Stimulated activated memory B cell treated with anti-CD40 and anti-IgM and Interleukin-4, amounts not matched to agents 10 μg/mL and 1 μg/mL and 100 μg/mL, for 72 hours (primary cell): ENCODE data around the gene HELZ2.

ENCODE experiments used
- ATAC-seq: fragments of 150-1000 bp; cut with Tn5 transposase; 2 replicates; pipeline ENCODE4 v1.10.0; 2021
- H3K27ac Mint-ChIP-seq: one replicate; pipeline ENCODE4 v1.8.0; 2022; ENCODE audit warnings: mild to moderate bottlenecking, mixed read lengths
- H3K27me3 Mint-ChIP-seq: one replicate; pipeline ENCODE4 v1.8.0; 2022; ENCODE audit warnings: mixed read lengths
- H3K36me3 Mint-ChIP-seq: one replicate; pipeline ENCODE4 v1.8.0; 2022; ENCODE audit warnings: mixed read lengths
- H3K4me1 Mint-ChIP-seq: one replicate; pipeline ENCODE4 v1.8.0; 2022; ENCODE audit warnings: mixed read lengths
- H3K4me3 Mint-ChIP-seq: one replicate; pipeline ENCODE4 v1.8.0; 2022; ENCODE audit warnings: mild to moderate bottlenecking, moderate library complexity, mixed read lengths
- H3K9me3 Mint-ChIP-seq: one replicate; pipeline ENCODE4 v1.8.0; 2022; ENCODE audit warnings: mixed read lengths

Gene HELZ2

DNA sequence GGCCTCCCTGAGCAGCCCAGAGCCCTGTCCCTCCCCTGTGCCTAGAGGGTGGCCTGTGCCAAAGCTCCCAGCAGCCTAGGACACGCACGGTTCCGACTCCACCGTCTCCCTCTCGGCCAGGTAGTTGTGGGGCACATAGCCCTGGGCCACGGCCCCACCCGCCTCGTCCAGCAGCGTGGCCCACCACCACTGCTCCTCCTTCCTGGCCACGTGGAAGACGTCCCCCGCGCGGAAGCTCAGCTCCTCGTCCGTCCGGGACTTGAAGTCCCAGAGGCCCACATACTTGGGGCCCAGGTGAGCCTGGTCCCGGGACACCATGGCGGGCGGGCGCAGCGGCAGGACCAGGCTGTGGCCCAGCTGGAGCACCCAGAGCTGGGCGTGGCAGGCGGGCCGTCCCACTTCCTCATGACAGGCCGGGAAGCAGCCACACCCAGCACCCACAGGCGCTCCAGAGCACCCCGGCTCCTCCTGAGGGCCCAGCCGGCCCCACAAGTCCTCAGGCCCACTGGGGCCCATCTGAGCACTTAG is 37.0 kb downstream of the HELZ2 start, which contains the start of gene PTK6:
TSS of gene PTK6 (minus strand) at position 380 of the 528 bp plus-strand sequence. CDS start at position 318, 62 bp downstream.
- peaks cover 2% of the 10 kb centered on the region for H3K9me3 Mint-ChIP-seq
- peak within 1 kb of the TSS; percentile 70 for H3K4me3 Mint-ChIP-seq
- H3K4me1 Mint-ChIP-seq, result peaks cover 46% of the 10 kb centered on the region
- H3K27ac Mint-ChIP-seq, result peak within 1 kb of the TSS; percentile 60
- no peaks in the 10 kb centered on the region for H3K36me3 Mint-ChIP-seq
- peaks cover 27% of the 10 kb centered on the region for H3K27me3 Mint-ChIP-seq
- peak; percentile 9 for ATAC-seq

DNA sequence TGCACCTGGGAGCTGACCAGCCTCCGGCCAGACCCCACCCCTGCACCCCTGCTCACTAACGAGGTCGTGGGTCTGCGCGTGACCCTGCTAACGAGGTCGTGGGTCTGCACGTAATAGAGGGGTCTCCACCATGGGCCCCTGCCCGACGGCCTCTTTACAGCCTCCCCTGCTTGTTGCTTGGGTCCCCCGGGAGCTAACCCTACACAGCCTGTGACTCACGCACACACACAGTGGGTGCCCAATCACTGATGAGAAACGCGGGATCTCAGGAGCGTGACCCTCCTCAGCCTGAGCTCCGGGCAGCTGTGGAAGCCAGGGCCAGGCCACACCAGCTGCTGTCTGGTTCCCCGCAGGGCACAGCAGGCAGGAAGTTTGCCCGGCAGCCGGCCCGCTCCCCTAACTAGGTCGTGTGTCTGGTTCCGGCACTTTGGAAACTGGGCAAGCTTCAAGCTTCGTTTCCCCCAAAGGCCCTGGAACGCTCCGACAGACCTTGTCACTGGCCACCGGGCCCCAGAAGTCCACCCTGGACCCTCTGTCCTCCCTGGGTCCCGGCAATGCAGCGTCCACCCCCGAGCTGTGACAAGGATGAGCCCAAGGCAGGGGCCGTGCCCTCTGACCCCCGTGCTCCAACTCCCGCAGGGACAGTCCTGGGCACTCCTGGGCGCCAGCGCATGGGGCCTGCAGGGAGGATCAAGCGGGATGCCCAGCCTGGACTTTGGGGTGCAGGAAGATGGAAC is 37.6 kb downstream of the HELZ2 start:
- peaks cover 42% of the 10 kb centered on the region for H3K4me1 Mint-ChIP-seq
- H3K4me3 Mint-ChIP-seq, result peak overlapping the region; percentile 70
- no peaks in the 10 kb centered on the region for H3K36me3 Mint-ChIP-seq
- peaks cover 4% of the 10 kb centered on the region for H3K9me3 Mint-ChIP-seq
- H3K27ac Mint-ChIP-seq, result peak overlapping the region; percentile 60
- peaks cover 33% of the 10 kb centered on the region for H3K27me3 Mint-ChIP-seq
- ATAC-seq, result no peak

DNA sequence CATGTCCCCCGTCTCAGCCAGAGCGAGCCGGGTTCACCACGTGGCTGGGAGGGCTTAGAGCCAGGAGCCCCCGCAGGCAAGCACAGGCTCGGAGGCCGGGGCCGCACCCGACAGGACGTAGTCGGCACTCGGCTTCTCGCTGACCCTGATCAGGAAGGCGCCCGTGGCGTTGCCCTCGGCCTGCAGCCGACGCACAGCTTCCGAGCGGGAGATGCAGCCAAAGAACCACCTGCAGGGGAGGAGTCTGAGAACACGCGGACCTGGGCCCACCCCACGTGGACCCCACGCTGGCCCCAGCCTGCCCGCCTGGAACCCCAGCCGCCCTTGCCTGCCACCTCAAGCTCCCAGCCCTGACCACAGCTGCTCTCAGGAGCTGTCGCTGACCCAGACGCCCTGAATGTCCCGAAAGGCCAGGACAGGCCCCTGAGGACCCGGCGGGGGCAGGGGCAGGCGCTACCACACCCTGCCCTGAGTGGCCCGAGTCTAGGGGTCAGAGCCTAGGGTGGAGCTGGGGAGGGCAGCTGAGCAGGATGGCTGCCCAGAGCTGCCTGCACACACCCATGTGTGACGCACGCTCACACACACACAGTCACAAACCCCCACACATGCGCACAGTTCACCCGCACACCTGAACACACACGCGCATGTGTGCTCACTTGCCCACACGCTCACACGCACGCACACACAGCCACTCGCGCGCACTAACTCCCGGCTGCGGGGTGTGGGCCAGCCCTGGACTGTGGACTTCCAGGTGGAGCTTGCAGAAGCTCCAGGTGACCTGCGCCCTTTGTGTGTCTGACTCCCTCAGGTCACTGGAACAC is 39.0 kb downstream of the HELZ2 start:
- Mint-ChIP-seq H3K27me3 (peaks cover 36% of the 10 kb centered on the region), H3K9me3 (peaks cover 4% of the 10 kb centered on the region), H3K27ac (no peak overlapping the region), H3K4me3 (no peak overlapping the region), H3K36me3 (no peaks in the 10 kb centered on the region), H3K4me1 (peaks cover 37% of the 10 kb centered on the region)
- ATAC-seq, result no peak

DNA sequence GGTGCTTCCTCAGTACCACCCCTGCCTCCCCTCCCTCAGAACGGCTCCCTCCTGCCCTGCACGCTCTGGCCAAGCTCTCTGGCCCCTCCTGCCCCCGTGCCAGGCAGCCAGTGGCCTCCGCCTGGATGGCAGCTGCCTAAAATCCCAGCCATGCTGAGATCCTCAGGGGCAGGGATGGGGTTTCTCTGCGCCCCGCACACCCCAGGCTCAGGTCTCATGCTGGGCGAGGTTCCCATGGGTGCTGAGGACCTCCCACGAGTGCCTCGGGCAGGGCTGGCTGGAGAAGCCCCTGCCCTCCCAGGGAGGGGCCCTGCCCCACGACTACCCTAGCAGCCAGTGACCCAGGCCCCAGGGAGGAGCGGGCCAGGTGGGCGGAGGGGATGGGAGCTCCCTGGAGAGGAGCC is 39.6 kb downstream of the HELZ2 start:
- Mint-ChIP-seq H3K9me3 (peaks cover 4% of the 10 kb centered on the region), H3K36me3 (no peaks in the 10 kb centered on the region), H3K4me1 (peaks cover 33% of the 10 kb centered on the region), H3K4me3 (no peak overlapping the region), H3K27me3 (peaks cover 42% of the 10 kb centered on the region), H3K27ac (no peak overlapping the region)
- ATAC-seq, result no peak

DNA sequence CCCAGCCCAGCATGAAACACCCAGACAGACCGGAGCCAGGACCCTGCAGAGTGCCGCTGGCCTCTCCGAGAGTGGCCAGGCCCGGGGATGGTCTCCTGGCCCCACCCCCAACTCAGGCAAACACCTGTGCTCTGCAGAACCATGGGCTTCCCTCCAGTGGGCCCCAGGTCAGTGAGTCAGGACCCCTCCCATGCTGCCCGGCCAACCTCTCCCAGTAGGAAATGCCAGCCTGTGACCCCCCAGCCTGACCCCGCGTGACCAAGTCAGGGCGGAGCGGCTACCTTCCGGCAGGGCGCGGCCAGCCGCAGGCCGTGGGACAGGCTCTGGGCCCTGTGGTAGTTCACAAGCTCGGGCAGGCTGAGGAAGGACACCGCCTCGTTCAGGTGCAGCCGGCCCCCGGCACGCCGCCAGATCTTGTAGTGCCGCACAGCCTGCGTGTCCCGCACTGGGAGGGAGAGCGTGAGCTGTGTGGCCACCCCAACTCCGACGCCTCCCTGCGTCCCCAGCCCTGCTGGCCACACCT is 40.1 kb downstream of the HELZ2 start:
- H3K36me3 Mint-ChIP-seq, result no peaks in the 10 kb centered on the region
- ATAC-seq, result no peak
- peaks cover 46% of the 10 kb centered on the region for H3K27me3 Mint-ChIP-seq
- no peak overlapping the region for H3K27ac Mint-ChIP-seq
- peaks cover 4% of the 10 kb centered on the region for H3K9me3 Mint-ChIP-seq
- H3K4me3 Mint-ChIP-seq, result no peak overlapping the region
- H3K4me1 Mint-ChIP-seq, result peaks cover 31% of the 10 kb centered on the region

DNA sequence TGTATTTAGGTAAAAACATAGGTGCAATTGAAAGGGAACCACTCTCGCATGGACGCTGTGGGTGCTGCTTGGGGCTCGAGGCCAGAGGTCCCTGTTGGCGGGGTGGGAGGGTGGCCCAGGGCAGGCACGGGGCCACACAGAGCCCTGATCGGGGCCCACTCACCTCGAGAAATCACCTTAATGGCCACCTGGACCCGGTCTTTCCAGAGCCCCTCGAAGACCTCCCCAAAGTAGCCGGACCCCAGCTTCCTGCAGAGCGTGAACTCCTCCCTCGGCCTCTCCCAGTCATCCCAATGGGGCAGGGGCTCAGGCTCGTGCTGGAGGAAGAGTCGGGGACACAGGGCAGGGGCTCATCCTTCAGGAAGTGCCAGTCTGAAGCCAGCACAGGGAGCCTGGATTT is 40.7 kb downstream of the HELZ2 start:
- peaks cover 31% of the 10 kb centered on the region for H3K4me1 Mint-ChIP-seq
- peaks cover 51% of the 10 kb centered on the region for H3K27me3 Mint-ChIP-seq
- no peak overlapping the region for H3K4me3 Mint-ChIP-seq
- no peak overlapping the region for H3K27ac Mint-ChIP-seq
- no peaks in the 10 kb centered on the region for H3K36me3 Mint-ChIP-seq
- ATAC-seq, result no peak
- H3K9me3 Mint-ChIP-seq, result peaks cover 4% of the 10 kb centered on the region

DNA sequence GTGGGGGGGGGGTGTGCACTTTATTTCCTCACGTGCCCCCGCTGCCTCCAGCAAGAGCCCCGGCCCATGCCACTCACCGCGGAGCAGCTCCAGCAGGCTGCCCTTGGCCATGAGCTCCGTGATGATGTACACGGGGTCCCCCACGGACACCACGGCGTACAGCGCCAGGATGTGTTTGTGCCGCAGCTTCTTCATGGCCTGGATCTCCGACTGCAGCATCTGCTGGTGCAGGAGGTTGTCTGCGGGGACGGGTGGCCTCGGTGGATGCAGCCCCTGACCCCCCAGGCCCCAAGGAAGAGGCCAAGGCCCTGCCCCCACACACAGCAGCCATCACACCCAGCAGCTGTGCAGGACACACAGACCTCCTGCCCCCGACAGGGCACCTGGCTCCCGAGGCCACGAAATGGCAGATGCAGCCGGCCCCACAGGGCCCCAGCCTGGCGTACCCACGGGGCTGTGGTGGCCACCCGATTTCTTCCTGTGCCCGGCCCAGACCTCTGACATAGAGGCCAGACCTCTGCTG is 41.5 kb downstream of the HELZ2 start:
- Mint-ChIP-seq H3K4me3 (no peak overlapping the region), H3K36me3 (no peaks in the 10 kb centered on the region), H3K27ac (no peak overlapping the region), H3K27me3 (peaks cover 51% of the 10 kb centered on the region), H3K9me3 (peaks cover 4% of the 10 kb centered on the region), H3K4me1 (peaks cover 24% of the 10 kb centered on the region)
- no peak for ATAC-seq

DNA sequence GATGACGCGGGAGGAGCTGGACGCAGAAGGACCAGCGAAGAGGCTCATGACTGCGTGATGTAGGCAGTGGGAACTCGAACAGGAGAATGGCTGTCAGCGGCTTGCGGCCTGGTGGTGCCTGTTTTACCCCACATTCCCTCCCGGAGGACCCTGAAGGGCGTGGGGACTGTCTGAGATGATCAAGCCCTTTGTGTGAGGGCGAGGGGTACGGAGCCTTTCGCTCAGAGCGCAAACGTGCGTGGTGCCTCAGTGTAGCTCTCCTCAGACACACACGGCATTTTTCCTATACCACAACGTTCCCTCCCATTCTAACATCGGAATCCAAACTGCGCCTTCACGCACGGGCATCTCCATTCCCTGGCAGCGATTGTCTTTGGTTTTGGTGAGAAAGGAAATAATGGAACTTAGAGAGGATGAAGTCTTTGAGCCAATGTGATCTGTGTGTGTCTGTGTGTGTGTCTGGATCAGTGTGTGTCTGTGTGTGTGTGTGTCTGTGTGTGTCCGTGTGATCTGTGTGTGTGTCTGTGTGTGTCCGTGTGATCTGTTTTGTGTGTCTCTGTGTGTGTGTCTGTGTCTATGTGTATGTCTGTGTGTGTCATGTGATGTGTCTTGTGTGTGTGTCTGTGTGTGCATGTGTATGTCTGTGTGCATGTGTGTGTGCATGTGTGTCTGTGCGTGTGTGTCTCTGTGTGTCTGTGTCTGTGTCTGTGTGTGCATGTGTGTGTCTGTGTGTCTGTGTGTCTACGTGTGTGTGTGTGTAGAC is 42.2 kb downstream of the HELZ2 start:
- H3K9me3 Mint-ChIP-seq, result peaks cover 4% of the 10 kb centered on the region
- ATAC-seq, result no peak
- peaks cover 22% of the 10 kb centered on the region for H3K4me1 Mint-ChIP-seq
- H3K27ac Mint-ChIP-seq, result no peak overlapping the region
- H3K4me3 Mint-ChIP-seq, result no peak overlapping the region
- no peaks in the 10 kb centered on the region for H3K36me3 Mint-ChIP-seq
- peaks cover 51% of the 10 kb centered on the region for H3K27me3 Mint-ChIP-seq

DNA sequence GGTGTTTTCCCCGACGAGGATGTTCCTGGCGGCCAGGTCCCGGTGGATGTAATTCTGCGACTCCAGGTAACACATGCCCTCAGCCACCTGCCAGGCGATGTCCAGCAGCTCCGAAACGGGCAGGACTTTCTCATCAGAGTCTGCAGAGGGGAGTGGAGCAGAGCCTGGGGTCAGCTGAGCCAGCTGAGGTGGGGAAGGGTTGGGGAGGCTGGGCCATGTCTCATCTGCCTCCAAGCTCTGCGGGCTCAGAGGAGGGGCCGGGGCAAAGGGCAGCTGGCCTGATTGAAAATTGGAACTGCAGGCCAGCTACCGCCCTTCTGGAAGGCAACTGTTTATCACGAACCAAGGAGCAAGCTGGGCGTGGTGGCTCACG is 43.3 kb downstream of the HELZ2 start:
- peaks cover 4% of the 10 kb centered on the region for H3K9me3 Mint-ChIP-seq
- peaks cover 43% of the 10 kb centered on the region for H3K27me3 Mint-ChIP-seq
- no peak for ATAC-seq
- no peaks in the 10 kb centered on the region for H3K36me3 Mint-ChIP-seq
- H3K4me1 Mint-ChIP-seq, result peaks cover 21% of the 10 kb centered on the region
- H3K27ac Mint-ChIP-seq, result no peak overlapping the region
- H3K4me3 Mint-ChIP-seq, result no peak overlapping the region

DNA sequence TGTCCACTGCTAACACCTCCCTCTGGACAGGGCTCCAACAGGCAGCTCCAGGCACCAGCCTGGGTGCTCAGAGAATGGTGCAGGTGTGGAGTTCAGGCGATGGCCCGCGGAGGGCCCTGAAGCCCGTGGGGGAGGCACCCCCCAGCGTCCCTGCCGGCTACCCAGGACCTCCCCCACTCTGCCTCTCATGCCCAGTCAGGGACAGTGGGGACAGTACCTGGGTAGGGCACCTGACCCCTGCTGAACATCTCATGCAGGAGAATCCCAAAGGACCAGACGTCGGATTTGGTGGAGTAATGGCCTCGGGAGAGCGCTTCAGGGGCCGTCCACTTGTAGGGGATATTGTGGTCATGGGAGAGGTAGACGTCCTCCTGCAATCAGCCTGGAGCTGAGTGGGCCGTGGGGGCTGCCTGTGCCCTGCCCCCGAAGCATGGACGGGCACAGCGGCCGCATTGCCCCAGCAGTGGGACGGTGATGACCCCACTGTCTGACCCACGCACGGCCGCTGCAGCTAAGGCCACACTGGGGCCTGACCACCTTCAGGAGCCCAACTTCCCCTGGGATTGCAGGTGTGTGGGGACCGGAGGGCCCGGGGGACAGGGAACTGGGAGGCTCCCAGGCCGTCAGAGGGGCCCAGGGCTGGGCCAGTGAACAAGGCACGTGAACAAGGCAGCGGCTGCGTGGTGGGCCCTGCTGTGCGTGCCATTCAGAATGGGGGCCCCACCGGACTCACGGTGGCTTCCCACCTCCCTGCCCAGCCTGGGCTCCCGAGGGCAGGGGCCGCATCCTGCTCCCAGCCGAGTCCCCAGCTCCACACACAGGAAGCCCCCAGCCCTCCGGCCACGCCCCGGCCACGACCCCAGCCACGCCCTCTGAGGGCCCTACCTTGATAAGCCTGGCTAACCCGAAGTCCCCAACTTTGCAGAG is 43.9 kb downstream of the HELZ2 start:
- H3K36me3 Mint-ChIP-seq, result no peaks in the 10 kb centered on the region
- H3K4me3 Mint-ChIP-seq, result no peak overlapping the region
- no peak for ATAC-seq
- peaks cover 43% of the 10 kb centered on the region for H3K27me3 Mint-ChIP-seq
- H3K4me1 Mint-ChIP-seq, result peaks cover 25% of the 10 kb centered on the region
- H3K27ac Mint-ChIP-seq, result no peak overlapping the region
- H3K9me3 Mint-ChIP-seq, result peaks cover 4% of the 10 kb centered on the region

DNA sequence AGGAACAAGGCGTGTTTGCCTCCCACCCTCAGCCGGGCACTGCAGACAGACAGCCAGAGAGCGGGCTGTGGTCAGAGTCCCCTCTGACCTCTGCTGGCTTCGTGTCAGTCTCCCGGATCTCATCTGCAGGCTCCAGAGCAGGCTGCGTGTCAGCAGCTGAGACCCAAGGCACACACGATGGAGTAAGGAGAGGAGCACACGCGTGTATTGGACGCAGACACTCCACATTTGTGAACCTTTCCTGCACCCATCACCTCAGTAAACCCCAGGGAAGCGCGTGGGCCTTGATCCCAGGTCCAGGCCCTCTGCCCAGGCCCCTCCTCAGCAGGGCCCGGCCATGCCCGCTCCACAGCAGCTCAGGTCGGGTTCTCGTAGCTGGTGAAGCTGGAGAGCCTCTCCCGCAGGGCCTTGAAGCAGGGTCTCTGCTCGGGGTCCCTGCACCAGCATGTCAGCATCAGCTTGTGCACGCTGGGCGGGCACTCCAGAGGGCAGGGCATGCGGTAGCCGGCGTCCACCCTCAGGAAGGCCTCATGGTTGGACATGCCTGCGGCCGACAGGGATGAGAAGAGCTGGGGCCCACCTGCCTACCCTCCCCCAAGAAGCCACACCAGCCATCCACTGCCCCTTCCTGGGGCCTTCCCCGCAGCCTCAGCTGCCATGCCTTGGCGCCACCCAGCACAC is 44.7 kb downstream of the HELZ2 start:
- H3K4me1 Mint-ChIP-seq, result peaks cover 32% of the 10 kb centered on the region
- no peak overlapping the region for H3K27ac Mint-ChIP-seq
- ATAC-seq, result no peak
- H3K9me3 Mint-ChIP-seq, result peaks cover 4% of the 10 kb centered on the region
- H3K36me3 Mint-ChIP-seq, result no peaks in the 10 kb centered on the region
- peaks cover 43% of the 10 kb centered on the region for H3K27me3 Mint-ChIP-seq
- H3K4me3 Mint-ChIP-seq, result no peak overlapping the region

DNA sequence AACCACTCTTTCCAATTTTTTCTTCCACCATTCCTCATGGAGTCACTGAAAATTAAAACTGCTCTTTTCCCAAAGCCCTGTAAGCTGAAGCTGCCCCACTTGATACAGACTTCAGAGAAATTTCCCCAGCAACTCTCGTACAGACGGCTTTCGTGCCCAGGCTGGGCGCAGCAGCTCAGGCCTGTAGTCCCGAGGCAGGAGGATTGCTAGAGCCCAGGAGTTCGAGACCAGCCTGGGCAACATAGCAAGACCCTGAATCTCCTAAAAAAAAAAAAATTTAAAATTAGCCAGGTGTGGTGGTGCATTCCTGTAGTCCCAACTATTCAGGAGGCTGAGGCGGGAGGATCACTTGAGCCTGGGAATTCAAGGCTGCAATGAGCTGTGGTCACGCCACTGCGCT is 46.9 kb downstream of the HELZ2 start:
- Mint-ChIP-seq H3K36me3 (peaks cover 19% of the 10 kb centered on the region), H3K27ac (no peak overlapping the region), H3K4me1 (peaks cover 44% of the 10 kb centered on the region), H3K27me3 (peaks cover 25% of the 10 kb centered on the region), H3K9me3 (peaks cover 8% of the 10 kb centered on the region), H3K4me3 (no peak overlapping the region)
- ATAC-seq, result no peak

DNA sequence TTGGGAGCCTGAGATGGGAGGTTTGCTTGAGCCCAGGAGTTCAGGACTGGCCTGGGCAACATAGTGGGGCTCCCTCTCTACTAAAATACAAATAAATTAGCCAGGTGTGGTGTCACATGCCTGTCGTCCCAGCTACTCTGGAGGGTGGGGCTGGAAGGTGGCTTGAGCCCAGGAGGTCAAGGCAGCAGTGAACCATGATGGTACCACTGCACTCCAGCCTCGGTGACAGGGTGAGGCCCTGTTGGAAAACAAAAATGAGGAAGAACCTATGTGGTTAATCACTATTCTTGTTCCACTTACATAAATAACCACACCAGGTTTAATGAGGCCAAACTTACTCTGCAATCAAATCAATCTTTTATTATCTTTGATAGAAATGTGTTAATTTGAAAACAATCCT is 48.1 kb downstream of the HELZ2 start:
- peaks cover 18% of the 10 kb centered on the region for H3K27me3 Mint-ChIP-seq
- H3K4me3 Mint-ChIP-seq, result no peak overlapping the region
- peaks cover 23% of the 10 kb centered on the region for H3K36me3 Mint-ChIP-seq
- H3K4me1 Mint-ChIP-seq, result peaks cover 53% of the 10 kb centered on the region
- peaks cover 5% of the 10 kb centered on the region for H3K9me3 Mint-ChIP-seq
- H3K27ac Mint-ChIP-seq, result peak overlapping the region; percentile 17
- no peak for ATAC-seq
